ENCODE measurements around the gene TECTA. TPM values are rescaled to one million over a fixed set of nuclear protein-coding genes. Genes with fewer than 3 reads are reported as not detected.

The TECTA gene
- polyA plus RNA-seq, 1 of the 3 experiments (the other 2 are of a cell fraction), result 0.58 TPM

GRCh38 chr11:121089566-121089965 lies 11.5 kb upstream of the TECTA start:
- Histone ChIP-seq H3F3A (replicated peaks; ENCODE audit: insufficient read depth) (no peaks in the 10 kb centered on the region), H2AFZ (ENCODE audit: low read depth) (no peak overlapping the region), H3K36me3 (replicated peaks in 1 of 2; ENCODE audit: control insufficient read depth in 1 of 2, insufficient read depth in 2 of 2, low read length in 1 of 2) (peaks cover 5 to 42% of the 10 kb centered on the region in 2 experiments), H4K20me1 (ENCODE audit: insufficient read depth) (no peaks in the 10 kb centered on the region), H3K9me2 (no peaks in the 10 kb centered on the region), H3K4me2 (no peak overlapping the region), H3K27ac (ENCODE audit: low read depth in 2 of 2, low read length in 1 of 2) (peak overlapping the region in 1 of 2 experiments; percentile 98; a peak in 2 of 4 replicates), H3K4me3 (ENCODE audit: low read depth in 2 of 2, low read length in 1 of 2) (no peak overlapping the region), H3K9ac (no peak overlapping the region), H3K27me3 (ENCODE audit: insufficient read depth) (no peaks in the 10 kb centered on the region), H3K79me2 (ENCODE audit: insufficient read depth) (no peaks in the 10 kb centered on the region), H3K9me3 (no peaks in the 10 kb centered on the region), H3K4me1 (ENCODE audit: control insufficient read depth in 1 of 2, insufficient read depth in 2 of 2, low read depth in 1 of 2, low read length in 1 of 2) (peaks cover 0 to 19% of the 10 kb centered on the region in 2 experiments; a peak in 2 of 4 replicates)
- 85% methylated on average over 1 of the region's 1 CpG for WGBS (ENCODE audit: low lambda C conversion rate)
- no peak for TF ChIP-seq GATA2 (CRISPR knock-in tag; IDR thresholded peaks at IDR 0.05)
- no peak for TF ChIP-seq TEAD4 (IDR thresholded peaks at IDR 0.05; ENCODE audit: borderline replicate concordance, insufficient read depth)
- no peak for TF ChIP-seq SIN3A (IDR thresholded peaks at IDR 0.05; ENCODE audit: borderline replicate concordance, low read depth, low read length)
- no peak for TF ChIP-seq PBX3 (IDR thresholded peaks at IDR 0.05)
- TF ChIP-seq NRF1 (IDR thresholded peaks at IDR 0.05; ENCODE audit: low read depth, low read length), result no peak
- no peak for TF ChIP-seq POLR2AphosphoS5 (IDR thresholded peaks at IDR 0.05; ENCODE audit: low read depth, low read length)
- no peak for TF ChIP-seq MEF2A (IDR thresholded peaks at IDR 0.05; ENCODE audit: borderline replicate concordance, low read depth)
- no peak for TF ChIP-seq FOSL2 (IDR thresholded peaks at IDR 0.05; ENCODE audit: borderline replicate concordance, low read depth)
- no peak for TF ChIP-seq MAX (IDR thresholded peaks at IDR 0.05; ENCODE audit: low read depth)
- TF ChIP-seq IRF3 (IDR thresholded peaks at IDR 0.05; ENCODE audit: low read depth, low read length), result no peak
- TF ChIP-seq, protein P1, sequence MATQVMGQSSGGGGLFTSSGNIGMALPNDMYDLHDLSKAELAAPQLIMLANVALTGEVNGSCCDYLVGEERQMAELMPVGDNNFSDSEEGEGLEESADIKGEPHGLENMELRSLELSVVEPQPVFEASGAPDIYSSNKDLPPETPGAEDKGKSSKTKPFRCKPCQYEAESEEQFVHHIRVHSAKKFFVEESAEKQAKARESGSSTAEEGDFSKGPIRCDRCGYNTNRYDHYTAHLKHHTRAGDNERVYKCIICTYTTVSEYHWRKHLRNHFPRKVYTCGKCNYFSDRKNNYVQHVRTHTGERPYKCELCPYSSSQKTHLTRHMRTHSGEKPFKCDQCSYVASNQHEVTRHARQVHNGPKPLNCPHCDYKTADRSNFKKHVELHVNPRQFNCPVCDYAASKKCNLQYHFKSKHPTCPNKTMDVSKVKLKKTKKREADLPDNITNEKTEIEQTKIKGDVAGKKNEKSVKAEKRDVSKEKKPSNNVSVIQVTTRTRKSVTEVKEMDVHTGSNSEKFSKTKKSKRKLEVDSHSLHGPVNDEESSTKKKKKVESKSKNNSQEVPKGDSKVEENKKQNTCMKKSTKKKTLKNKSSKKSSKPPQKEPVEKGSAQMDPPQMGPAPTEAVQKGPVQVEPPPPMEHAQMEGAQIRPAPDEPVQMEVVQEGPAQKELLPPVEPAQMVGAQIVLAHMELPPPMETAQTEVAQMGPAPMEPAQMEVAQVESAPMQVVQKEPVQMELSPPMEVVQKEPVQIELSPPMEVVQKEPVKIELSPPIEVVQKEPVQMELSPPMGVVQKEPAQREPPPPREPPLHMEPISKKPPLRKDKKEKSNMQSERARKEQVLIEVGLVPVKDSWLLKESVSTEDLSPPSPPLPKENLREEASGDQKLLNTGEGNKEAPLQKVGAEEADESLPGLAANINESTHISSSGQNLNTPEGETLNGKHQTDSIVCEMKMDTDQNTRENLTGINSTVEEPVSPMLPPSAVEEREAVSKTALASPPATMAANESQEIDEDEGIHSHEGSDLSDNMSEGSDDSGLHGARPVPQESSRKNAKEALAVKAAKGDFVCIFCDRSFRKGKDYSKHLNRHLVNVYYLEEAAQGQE (IDR thresholded peaks at IDR 0.05; ENCODE audit: low read depth, low read length), result no peak
- TF ChIP-seq, protein P2, sequence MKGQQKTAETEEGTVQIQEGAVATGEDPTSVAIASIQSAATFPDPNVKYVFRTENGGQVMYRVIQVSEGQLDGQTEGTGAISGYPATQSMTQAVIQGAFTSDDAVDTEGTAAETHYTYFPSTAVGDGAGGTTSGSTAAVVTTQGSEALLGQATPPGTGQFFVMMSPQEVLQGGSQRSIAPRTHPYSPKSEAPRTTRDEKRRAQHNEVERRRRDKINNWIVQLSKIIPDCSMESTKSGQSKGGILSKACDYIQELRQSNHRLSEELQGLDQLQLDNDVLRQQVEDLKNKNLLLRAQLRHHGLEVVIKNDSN (IDR thresholded peaks at IDR 0.05; ENCODE audit: borderline replicate concordance, low read depth), result no peak
- TF ChIP-seq JUND (IDR thresholded peaks at IDR 0.05), result no peak
- TF ChIP-seq GABPA (IDR thresholded peaks at IDR 0.05; ENCODE audit: low read depth), result no peak
- no peak for TF ChIP-seq RFX5 (IDR thresholded peaks at IDR 0.05; ENCODE audit: low read length)
- TF ChIP-seq RCOR1 (IDR thresholded peaks at IDR 0.05; ENCODE audit: low read length), result no peak
- no peak for TF ChIP-seq TCF12 (IDR thresholded peaks at IDR 0.05)
- no peak for TF ChIP-seq SMC3 (IDR thresholded peaks at IDR 0.05; ENCODE audit: low read depth, low read length)
- DNase-seq, result no peak
- ChIA-PET POLR2A (interaction anchor here (1.0 kb wide), 1 partner anchor 542 kb away, joined by 3 read pairs; no protein-coding TSS in a partner anchor), CTCF (interaction anchor here (1.1 to 2.2 kb wide), 3 partner anchors 22 to 578 kb away, joined by 3 to 7 read pairs (median 5); partner anchors contain the start of gene GRIK4)
